ENCODE results near the gene CNOT11.

Gene CNOT11

DNA sequence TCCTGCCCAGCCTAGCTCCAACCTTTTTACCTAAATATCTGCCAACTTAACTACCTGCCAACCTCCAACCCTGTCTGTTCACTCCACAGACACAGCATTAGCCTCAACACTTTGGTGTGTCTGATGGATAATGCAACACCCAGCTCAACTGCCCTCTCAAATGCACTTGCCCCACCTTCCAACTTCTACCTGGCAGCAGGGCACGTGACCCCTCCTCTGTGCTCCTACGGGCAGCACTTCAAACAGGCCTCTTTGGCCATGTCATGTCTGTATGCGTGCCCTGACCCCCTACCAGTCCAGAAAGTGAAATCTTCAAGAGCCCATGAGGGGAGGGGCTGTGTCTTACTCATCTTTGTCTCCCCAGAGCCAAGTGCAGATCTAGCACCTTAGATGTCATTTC lies 30.3 kb downstream of the CNOT11 start:
- no peak for TF ChIP-seq CTCF (conservative IDR thresholded peaks at IDR 0.05; ENCODE audit: control insufficient read depth, insufficient read depth, low read depth, low read length)
- DNase-seq (ENCODE audit: low read depth) = no peak
- H3K4me3 ChIP-seq (ENCODE audit: control insufficient read depth, low read depth, low read length) = no peak overlapping the region

DNA sequence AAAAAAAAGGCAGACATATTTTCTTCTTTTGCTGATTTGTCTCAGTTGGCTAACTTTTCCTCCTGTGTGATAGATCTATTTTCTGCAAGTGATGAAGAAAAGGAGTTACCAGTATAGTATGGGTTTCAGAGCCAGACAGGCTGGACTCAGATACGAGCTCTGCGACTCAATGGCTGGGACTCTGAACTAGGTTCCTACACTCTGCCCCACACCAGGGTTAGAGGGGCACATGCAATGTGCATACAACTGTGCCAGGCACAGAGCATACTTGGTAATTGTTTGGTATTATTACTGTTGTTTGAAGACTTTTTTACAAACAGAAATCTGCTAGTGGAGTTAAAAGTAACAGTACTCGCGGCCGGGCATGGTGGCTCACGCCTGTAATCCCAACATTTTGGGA lies 34.0 kb downstream of the CNOT11 start:
- TF ChIP-seq CTCF (conservative IDR thresholded peaks at IDR 0.05; ENCODE audit: control insufficient read depth, insufficient read depth, low read depth, low read length) = no peak
- H3K4me3 ChIP-seq (ENCODE audit: control insufficient read depth, low read depth, low read length) = no peak overlapping the region
- DNase-seq (ENCODE audit: low read depth) = no peak

DNA sequence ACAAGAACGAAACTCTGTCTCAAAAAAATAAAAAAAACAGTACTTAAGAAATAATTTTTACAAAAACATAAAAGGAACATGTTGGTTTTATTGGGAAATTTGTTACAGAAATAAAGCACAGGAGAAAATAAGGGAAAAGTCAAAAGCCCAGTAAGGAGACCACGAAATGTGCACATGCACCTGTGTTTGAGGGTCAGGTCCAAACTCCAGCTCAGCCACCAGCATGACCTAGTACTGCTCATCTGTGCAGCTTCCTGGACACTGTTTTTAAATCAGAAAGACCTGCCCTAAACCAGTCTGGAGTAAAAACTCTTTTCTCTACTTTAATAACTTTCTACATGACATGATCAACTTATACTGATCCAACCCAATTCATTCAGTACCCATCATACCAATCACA lies 34.6 kb downstream of the CNOT11 start:
- DNase-seq (ENCODE audit: low read depth) = no peak
- TF ChIP-seq CTCF (conservative IDR thresholded peaks at IDR 0.05; ENCODE audit: control insufficient read depth, insufficient read depth, low read depth, low read length) = no peak
- H3K4me3 ChIP-seq (ENCODE audit: control insufficient read depth, low read depth, low read length) = no peak overlapping the region

DNA sequence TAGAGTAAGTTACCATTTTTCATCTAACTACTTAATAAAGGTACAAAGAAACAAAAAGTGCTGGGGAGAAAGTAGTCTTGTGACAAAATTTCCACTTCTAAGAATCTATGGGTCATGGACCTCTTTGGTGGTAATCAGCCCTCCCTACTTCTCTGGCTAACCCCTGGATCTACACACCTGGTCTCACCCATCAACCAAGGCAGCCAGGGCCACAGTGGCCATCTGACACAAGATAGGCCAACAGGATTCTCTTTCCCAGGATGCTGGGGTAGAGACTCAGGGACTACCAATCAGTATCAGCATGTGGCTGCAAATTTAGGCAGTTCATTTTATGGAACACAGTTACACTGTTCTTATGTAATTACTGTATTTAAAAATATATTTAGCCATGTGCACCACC lies 38.0 kb downstream of the CNOT11 start:
- no peak for TF ChIP-seq CTCF (conservative IDR thresholded peaks at IDR 0.05; ENCODE audit: control insufficient read depth, insufficient read depth, low read depth, low read length)
- no peak for DNase-seq (ENCODE audit: low read depth)
- H3K4me3 ChIP-seq (ENCODE audit: control insufficient read depth, low read depth, low read length) = no peak overlapping the region

- H3K4me3 ChIP-seq (ENCODE audit: control insufficient read depth, low read depth, low read length) = no peak overlapping the region
- no peak for DNase-seq (ENCODE audit: low read depth)
- no peak for TF ChIP-seq CTCF (conservative IDR thresholded peaks at IDR 0.05; ENCODE audit: control insufficient read depth, insufficient read depth, low read depth, low read length)
Measured at GRCh38 chr2:101291973-101292372, 39.3 kb downstream of the CNOT11 start.

GRCh38 chr2:101293544-101293943 lies 40.9 kb downstream of the CNOT11 start:
- no peak for DNase-seq (ENCODE audit: low read depth)
- no peak overlapping the region for H3K4me3 ChIP-seq (ENCODE audit: control insufficient read depth, low read depth, low read length)
- no peak for TF ChIP-seq CTCF (conservative IDR thresholded peaks at IDR 0.05; ENCODE audit: control insufficient read depth, insufficient read depth, low read depth, low read length)

DNA sequence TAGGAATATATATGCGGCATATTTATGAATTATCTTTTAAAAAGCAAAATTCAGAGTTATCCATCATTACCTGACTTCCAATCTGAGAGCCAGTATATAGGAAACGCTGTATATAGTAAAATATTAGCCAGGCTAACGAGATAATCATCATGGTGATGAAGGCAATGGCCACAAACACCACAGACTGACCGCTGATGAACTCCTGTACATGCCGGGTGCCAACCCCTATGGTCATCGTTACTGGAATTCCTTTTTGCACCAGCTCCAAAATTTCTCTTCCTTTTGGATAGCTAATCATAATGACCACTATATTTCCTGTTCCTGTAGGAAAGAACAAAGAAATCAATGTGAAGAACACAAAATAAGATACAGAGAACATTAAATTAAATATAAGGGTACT lies 42.2 kb downstream of the CNOT11 start:
- TF ChIP-seq CTCF (conservative IDR thresholded peaks at IDR 0.05; ENCODE audit: control insufficient read depth, insufficient read depth, low read depth, low read length) = no peak
- H3K4me3 ChIP-seq (ENCODE audit: control insufficient read depth, low read depth, low read length) = no peak overlapping the region

More for the DNA sequence above, 42.2 kb downstream of the CNOT11 start:
- DNase-seq (ENCODE audit: low read depth) = no peak

All from fibroblast of mammary gland (primary cell).